Neural progenitor cell (in vitro differentiated cells): ENCODE data around the gene GPHN. TPM values are rescaled to one million over a fixed set of nuclear protein-coding genes. Genes with fewer than 3 reads are reported as not detected.

Source experiments
- DNase-seq: peaks from one replicate; pipeline ENCODE4 v3.0.0-alpha.2; 2016; ENCODE audit warnings: low spot score
- H2AFZ ChIP-seq: fragments of 200-600 bp; sonication (generic); replicated peaks from 2 replicates; pipeline ENCODE4 v1.6.1; 2016; ENCODE audit warnings: antibody characterized with exemption
- H3F3A ChIP-seq: fragments of 200-600 bp; sonication (generic); 2 replicates; pipeline ENCODE4 v1.6.1; 2016; ENCODE audit warnings: antibody characterized with exemption, low read depth
- H3K27ac ChIP-seq: fragments of 200-600 bp; sonication (generic); 2 replicates; pipeline ENCODE4 v1.5.1; 2016; ENCODE audit warnings: mild to moderate bottlenecking
- H3K27me3 ChIP-seq: fragments of 200-600 bp; sonication (generic); 2 replicates; pipeline ENCODE4 v1.6.1; 2016; ENCODE audit warnings: mild to moderate bottlenecking, moderate library complexity
- H3K36me3 ChIP-seq: fragments of 200-600 bp; sonication (generic); 2 replicates; pipeline ENCODE4 v1.5.1; 2016
- H3K4me1 ChIP-seq: fragments of 200-600 bp; sonication (generic); 2 replicates; pipeline ENCODE4 v1.6.1; 2016; ENCODE audit warnings: mixed run types
- H3K4me2 ChIP-seq: fragments of 200-600 bp; sonication (generic); 2 replicates; pipeline ENCODE4 v1.6.1; 2016
- H3K4me3 ChIP-seq: fragments of 200-600 bp; sonication (generic); 2 replicates; pipeline ENCODE4 v1.5.1; 2016
- H3K79me2 ChIP-seq: fragments of 200-600 bp; sonication (generic); 2 replicates; pipeline ENCODE4 v1.6.1; 2016; ENCODE audit warnings: low read depth
- H3K9ac ChIP-seq: fragments of 200-600 bp; sonication (generic); 2 replicates; pipeline ENCODE4 v1.6.1; 2016
- H3K9me3 ChIP-seq: fragments of 200-600 bp; sonication (generic); 2 replicates; pipeline ENCODE4 v1.5.1; 2016; ENCODE audit warnings: low read depth
- H4K20me1 ChIP-seq: fragments of 200-600 bp; sonication (generic); 2 replicates; pipeline ENCODE4 v1.6.1; 2016; ENCODE audit warnings: low read depth
- H3K27ac Mint-ChIP-seq: 3 replicates; pipeline ENCODE4 v1.8.0; 2021; ENCODE audit warnings: mixed read lengths
- H3K27me3 Mint-ChIP-seq: 2 replicates; pipeline ENCODE4 v1.8.0; 2022; ENCODE audit warnings: low read depth, mild to moderate bottlenecking, inconsistent platforms, moderate library complexity, mixed read lengths; ENCODE audit not compliant: insufficient read depth
- H3K36me3 Mint-ChIP-seq: 3 replicates; pipeline ENCODE4 v1.8.0; 2021; ENCODE audit warnings: mixed read lengths
- H3K4me1 Mint-ChIP-seq: 3 replicates; pipeline ENCODE4 v1.8.0; 2021; ENCODE audit warnings: mixed read lengths
- H3K4me3 Mint-ChIP-seq: 3 replicates; pipeline ENCODE4 v1.8.0; 2021; ENCODE audit warnings: mild to moderate bottlenecking, moderate library complexity, mixed read lengths
- H3K9me3 Mint-ChIP-seq: 3 replicates; pipeline ENCODE4 v1.8.0; 2020; ENCODE audit warnings: mixed read lengths
- CTCF ChIP-seq: fragments of 200-600 bp; sonication (generic); IDR thresholded peaks from 2 replicates; pipeline ENCODE4 v1.5.1; 2017; ENCODE audit warnings: antibody characterized with exemption, mild to moderate bottlenecking
- EZH2 ChIP-seq: fragments of 200-600 bp; sonication (generic); IDR thresholded peaks from 2 replicates; pipeline ENCODE4 v1.6.1; 2017; ENCODE audit warnings: antibody characterized with exemption, mild to moderate bottlenecking, moderate library complexity
- EZH2phosphoT487 ChIP-seq: fragments of 200-600 bp; sonication (generic); IDR thresholded peaks from 2 replicates; pipeline ENCODE4 v1.6.1; 2017; ENCODE audit warnings: antibody characterized with exemption
- total RNA-seq: library from RNA; depleted of rRNA; stranded (reverse); fragments of >200 nt; gene quantifications from 2 replicates; pipeline ENCODE4 v1.2.3, GENCODE V29; 2015; ENCODE audit warnings: low replicate concordance

Gene GPHN
- total RNA-seq, 1 donor from 2014 or later, result 42.9 TPM

GRCh38 chr14:66482873-66483272 lies 25.1 kb upstream of the GPHN start:
- Histone ChIP-seq H3K4me1 (no peaks in the 10 kb centered on the region), H2AFZ (no peak overlapping the region), H3K36me3 (no peaks in the 10 kb centered on the region), H4K20me1 (no peaks in the 10 kb centered on the region), H3K9me3 (no peaks in the 10 kb centered on the region), H3K27ac (no peak overlapping the region), H3K4me2 (no peak overlapping the region), H3K9ac (no peak overlapping the region), H3K4me3 (no peak overlapping the region), H3F3A (no peaks in the 10 kb centered on the region), H3K79me2 (no peaks in the 10 kb centered on the region), H3K27me3 (no peaks in the 10 kb centered on the region)
- H3K4me3 Mint-ChIP-seq, result no peak overlapping the region
- TF ChIP-seq EZH2 (no peak), CTCF (no peak), EZH2phosphoT487 (no peak)
- no peak overlapping the region for H3K27ac Mint-ChIP-seq
- DNase-seq, result no peak
- no peaks in the 10 kb centered on the region for H3K27me3 Mint-ChIP-seq
- no peaks in the 10 kb centered on the region for H3K4me1 Mint-ChIP-seq
- no peaks in the 10 kb centered on the region for H3K9me3 Mint-ChIP-seq
- H3K36me3 Mint-ChIP-seq, result no peaks in the 10 kb centered on the region

DNA sequence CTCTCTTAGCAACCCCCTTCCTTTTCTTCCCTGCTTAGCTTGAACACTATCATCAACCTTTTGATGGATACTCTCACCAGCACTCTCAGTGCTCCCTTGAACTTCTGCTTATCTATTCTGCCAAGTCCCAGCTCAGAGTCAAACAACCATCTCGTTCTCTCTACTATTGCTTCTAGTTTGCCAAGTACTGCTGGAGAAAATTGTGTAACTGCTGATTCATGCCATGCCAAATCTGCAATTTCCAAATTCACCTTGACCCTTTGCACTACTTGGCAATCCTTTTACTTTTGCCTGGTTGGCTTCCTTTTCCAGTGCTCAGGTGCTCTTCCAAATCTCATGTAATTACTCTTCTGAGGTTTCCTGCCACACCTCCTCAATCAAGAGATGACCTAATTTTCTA lies 24.6 kb upstream of the GPHN start:
- H3K27me3 Mint-ChIP-seq, result no peaks in the 10 kb centered on the region
- no peaks in the 10 kb centered on the region for H3K27me3 ChIP-seq
- H3K9me3 Mint-ChIP-seq, result no peaks in the 10 kb centered on the region
- H4K20me1 ChIP-seq, result no peaks in the 10 kb centered on the region
- no peak overlapping the region for H3K27ac Mint-ChIP-seq
- H3K79me2 ChIP-seq, result no peaks in the 10 kb centered on the region
- H3K4me1 ChIP-seq, result no peaks in the 10 kb centered on the region
- no peak overlapping the region for H3K9ac ChIP-seq
- H3F3A ChIP-seq, result no peaks in the 10 kb centered on the region
- no peak for TF ChIP-seq CTCF
- TF ChIP-seq EZH2phosphoT487, result no peak
- no peak for TF ChIP-seq EZH2
- no peaks in the 10 kb centered on the region for H3K9me3 ChIP-seq
- H3K36me3 ChIP-seq, result no peaks in the 10 kb centered on the region
- no peaks in the 10 kb centered on the region for H3K36me3 Mint-ChIP-seq
- no peak for DNase-seq
- H2AFZ ChIP-seq, result no peak overlapping the region
- no peak overlapping the region for H3K27ac ChIP-seq
- H3K4me2 ChIP-seq, result no peak overlapping the region
- H3K4me3 ChIP-seq, result no peak overlapping the region
- H3K4me3 Mint-ChIP-seq, result no peak overlapping the region
- no peaks in the 10 kb centered on the region for H3K4me1 Mint-ChIP-seq

- Histone ChIP-seq H3K27me3 (no peaks in the 10 kb centered on the region), H3K4me3 (no peak overlapping the region)
- no peaks in the 10 kb centered on the region for H3K36me3 Mint-ChIP-seq
Measured at GRCh38 chr14:66485029-66485428, 22.9 kb upstream of the GPHN start.

More at GRCh38 chr14:66485029-66485428, 22.9 kb upstream of the GPHN start:
- H3K4me1 Mint-ChIP-seq, result no peaks in the 10 kb centered on the region
- Histone ChIP-seq H4K20me1 (no peaks in the 10 kb centered on the region), H3K36me3 (no peaks in the 10 kb centered on the region), H3K4me2 (no peak overlapping the region), H2AFZ (no peak overlapping the region), H3K4me1 (no peaks in the 10 kb centered on the region), H3K9ac (no peak overlapping the region), H3K79me2 (no peaks in the 10 kb centered on the region), H3F3A (no peaks in the 10 kb centered on the region), H3K27ac (no peak overlapping the region), H3K9me3 (no peaks in the 10 kb centered on the region)
- no peak for DNase-seq
- no peaks in the 10 kb centered on the region for H3K27me3 Mint-ChIP-seq
- H3K9me3 Mint-ChIP-seq, result no peaks in the 10 kb centered on the region
- no peak overlapping the region for H3K27ac Mint-ChIP-seq
- TF ChIP-seq EZH2phosphoT487, result no peak
- no peak for TF ChIP-seq EZH2
- no peak for TF ChIP-seq CTCF
- H3K4me3 Mint-ChIP-seq, result no peak overlapping the region
